Neuron (in vitro differentiated cells): ENCODE measurements around the gene LTB4R2.
"Not testable (repeated sequence)": the region's sequence is repeated elsewhere in the genome, so short reads cannot be mapped to it uniquely, and the experiment has no call there.

Experiments
- H2AFZ ChIP-seq: one replicate; pipeline ENCODE4 v1.6.1; 2013; ENCODE audit warnings: low read depth, mild to moderate bottlenecking, inconsistent platforms, low read length, moderate library complexity
- H3K27me3 ChIP-seq: one replicate; pipeline ENCODE4 v1.6.1; 2013; ENCODE audit warnings: low read length; ENCODE audit not compliant: insufficient read depth
- H3K36me3 ChIP-seq: one replicate; pipeline ENCODE4 v1.6.1; 2013; ENCODE audit warnings: low read length; ENCODE audit not compliant: insufficient read depth
- H3K4me1 ChIP-seq: one replicate; pipeline ENCODE4 v1.6.1; 2013; ENCODE audit warnings: low read length; ENCODE audit not compliant: insufficient read depth
- H3K4me3 ChIP-seq: 2 replicates; pipeline ENCODE4 v1.5.1; 2013; ENCODE audit warnings: mild to moderate bottlenecking, low read length, moderate library complexity
- H3K9me3 ChIP-seq: one replicate; pipeline ENCODE4 v1.6.1; 2013; ENCODE audit warnings: low read length

LTB4R2 gene

DNA sequence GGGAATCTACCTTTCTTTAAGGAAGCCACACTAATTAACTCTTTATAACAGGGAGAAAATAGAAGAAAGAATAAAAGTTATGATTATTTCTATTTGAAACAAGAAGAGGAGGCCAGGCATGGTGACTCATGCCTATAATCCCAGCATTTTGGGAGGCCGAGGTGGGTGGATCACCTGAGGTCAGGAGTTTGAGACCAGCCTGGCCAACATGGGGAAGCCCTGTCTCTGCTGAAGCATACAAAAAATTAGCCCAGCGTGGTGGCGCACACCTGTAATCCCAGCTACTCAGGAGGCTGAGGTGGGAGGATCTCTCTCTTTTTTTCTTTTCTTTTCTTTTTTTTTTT lies 44.5 kb downstream of the LTB4R2 start:
- not testable (repeated sequence) for H3K9me3 ChIP-seq, H3K36me3 ChIP-seq, H3K4me1 ChIP-seq, H2AFZ ChIP-seq, H3K4me3 ChIP-seq
- peaks cover 41% of the 10 kb centered on the region for H3K27me3 ChIP-seq

DNA sequence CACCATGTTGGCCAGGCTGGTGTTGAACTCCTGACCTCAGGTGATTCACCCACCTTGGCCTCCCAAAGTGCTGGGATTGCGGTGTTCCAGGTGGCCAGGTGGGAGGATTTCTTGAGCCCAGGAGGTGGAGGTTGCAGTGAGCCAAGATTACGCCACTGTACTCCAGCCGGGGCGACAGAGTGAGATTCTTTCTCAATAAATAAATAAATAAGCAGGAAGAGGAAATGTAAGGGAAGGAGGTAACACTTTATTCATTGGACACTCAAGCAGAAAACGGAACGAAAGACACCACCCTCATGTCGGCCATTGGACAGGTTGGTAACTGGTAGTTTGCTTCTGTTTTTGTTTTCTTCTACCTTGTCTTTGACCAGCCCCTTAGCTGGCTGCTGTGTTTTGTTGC lies 45.1 kb downstream of the LTB4R2 start:
- peaks cover 38% of the 10 kb centered on the region for H3K27me3 ChIP-seq
- no peaks in the 10 kb centered on the region for H3K36me3 ChIP-seq
- H3K4me3 ChIP-seq, result no peak overlapping the region
- H2AFZ ChIP-seq, result no peak overlapping the region
- no peaks in the 10 kb centered on the region for H3K9me3 ChIP-seq
- H3K4me1 ChIP-seq, result no peaks in the 10 kb centered on the region

GRCh38 chr14:24356208-24356607 lies 46.3 kb downstream of the LTB4R2 start:
- Histone ChIP-seq H3K36me3 (no peaks in the 10 kb centered on the region), H2AFZ (no peak overlapping the region), H3K27me3 (peaks cover 34% of the 10 kb centered on the region), H3K4me3 (no peak overlapping the region), H3K4me1 (no peaks in the 10 kb centered on the region), H3K9me3 (no peaks in the 10 kb centered on the region)

GRCh38 chr14:24360281-24360680 lies 50.3 kb downstream of the LTB4R2 start:
- Histone ChIP-seq H3K9me3 (no peaks in the 10 kb centered on the region), H2AFZ (no peak overlapping the region), H3K36me3 (no peaks in the 10 kb centered on the region), H3K4me1 (no peaks in the 10 kb centered on the region), H3K27me3 (peaks cover 17% of the 10 kb centered on the region), H3K4me3 (no peak overlapping the region)

DNA sequence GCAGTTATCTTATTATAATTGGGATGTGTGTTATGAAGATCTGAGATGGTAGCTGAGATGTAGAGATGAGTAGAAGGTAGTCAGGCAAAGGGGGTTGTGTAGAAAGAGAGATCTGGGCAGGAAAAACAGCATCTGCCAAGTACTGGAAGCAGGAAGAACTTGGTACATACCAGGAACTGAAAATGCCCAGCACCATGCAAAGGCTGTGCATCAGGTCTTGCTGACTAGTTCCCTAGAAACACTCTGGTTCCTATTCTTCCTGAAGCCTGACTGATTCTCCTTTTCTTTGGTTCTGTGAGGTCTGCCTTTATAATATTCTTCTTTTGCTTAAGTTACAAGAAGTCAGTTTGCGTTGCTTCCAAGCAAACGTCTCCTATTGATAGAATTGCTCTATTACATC lies 51.4 kb downstream of the LTB4R2 start:
- Histone ChIP-seq H3K27me3 (peaks cover 17% of the 10 kb centered on the region), H2AFZ (no peak overlapping the region), H3K36me3 (no peaks in the 10 kb centered on the region), H3K9me3 (no peaks in the 10 kb centered on the region), H3K4me3 (no peak overlapping the region), H3K4me1 (peaks cover 5% of the 10 kb centered on the region)
